Measurements from ENCODE around the gene GPATCH1.
A peak's percentile ranks its signal among the peaks of the same experiment; 100 is the strongest.
"Not testable (repeated sequence)": the region's sequence is repeated elsewhere in the genome, so short reads cannot be mapped to it uniquely, and the experiment has no call there.

Gene GPATCH1

DNA sequence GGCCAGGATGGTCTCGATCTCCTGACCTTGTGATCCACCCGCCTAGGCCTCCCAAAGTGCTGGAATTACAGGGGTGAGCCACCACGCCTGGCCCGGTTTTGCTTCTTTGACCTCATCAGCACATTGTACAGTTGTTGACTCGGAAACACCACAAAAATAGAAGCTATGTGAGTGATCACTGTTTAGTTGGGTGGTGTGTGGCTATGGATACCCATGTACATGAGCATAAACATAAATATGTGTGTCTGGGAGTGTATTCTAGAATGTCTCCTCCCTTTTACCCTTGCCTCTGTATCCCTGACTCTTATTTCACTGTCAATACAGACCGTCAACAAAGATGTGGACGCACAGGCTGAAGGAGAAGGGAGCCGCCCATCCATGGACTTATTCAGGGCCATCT is 36.5 kb downstream of the GPATCH1 start:
- no peak for DNase-seq

DNA sequence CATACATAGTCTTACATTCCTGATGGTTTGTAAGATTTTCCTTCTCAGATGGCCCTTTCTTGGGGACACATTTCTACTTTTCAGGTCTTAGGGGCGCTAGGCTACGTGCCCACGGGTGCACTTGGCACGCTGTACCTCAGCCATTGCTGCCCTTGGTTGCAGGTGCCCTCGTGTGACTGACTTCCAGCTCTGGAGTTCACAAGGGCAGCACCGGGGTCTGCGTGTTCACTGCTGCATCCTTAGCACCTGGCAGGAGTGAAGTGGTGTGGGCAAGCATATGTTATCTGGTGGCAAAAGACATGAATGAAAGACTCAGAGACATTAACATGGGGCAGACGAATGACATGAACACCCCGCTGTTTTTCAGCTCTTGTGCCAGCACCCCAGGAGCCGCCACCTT is 37.7 kb downstream of the GPATCH1 start:
- DNase-seq: no peak

GRCh38 chr19:33124207-33125098 is 43.5 kb downstream of the GPATCH1 start:
- no peak for DNase-seq

GRCh38 chr19:33125929-33126388 is 45.0 kb downstream of the GPATCH1 start:
- DNase-seq: peak; percentile 8

GRCh38 chr19:33126712-33127111 is 45.7 kb downstream of the GPATCH1 start:
- not testable (repeated sequence) for DNase-seq

GRCh38 chr19:33129901-33130300 is 48.9 kb downstream of the GPATCH1 start:
- no peak for DNase-seq

DNA sequence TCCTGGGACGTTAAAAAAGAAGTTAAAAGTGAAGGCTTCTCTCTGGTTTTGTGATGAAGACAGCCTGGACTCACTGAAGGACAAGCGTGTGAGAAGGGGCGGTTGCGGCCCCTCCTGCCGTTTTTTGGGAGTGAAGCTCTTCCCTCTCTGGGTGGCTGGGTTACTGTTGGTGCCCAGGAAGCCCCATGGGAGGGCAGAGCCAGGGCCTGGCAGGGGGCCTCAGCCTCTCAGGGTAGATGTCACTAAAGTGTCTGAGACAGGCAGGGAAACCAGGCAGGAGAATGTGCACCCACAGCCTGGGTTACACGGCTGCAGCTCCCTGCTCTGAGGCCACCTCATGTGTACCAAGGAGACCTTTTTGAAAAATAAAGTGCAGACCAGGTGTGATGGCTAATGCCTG is 49.5 kb downstream of the GPATCH1 start:
- DNase-seq: no peak

- DNase-seq: no peak
These were observed 51.0 kb downstream of the GPATCH1 start, which contains the start of gene WDR88 for GRCh38 chr19:33132021-33132420. Gene WDR88, plus strand, starts transcription at chr19:33132114. Its CDS starts 56 bp downstream, at chr19:33132170.

GRCh38 chr19:33132425-33132824 is 51.4 kb downstream of the GPATCH1 start:
- no peak for DNase-seq

GRCh38 chr19:33133438-33134031 is 52.6 kb downstream of the GPATCH1 start:
- peak; percentile 13 for DNase-seq

- no peak for DNase-seq
These were observed 53.6 kb downstream of the GPATCH1 start for GRCh38 chr19:33134571-33135041.

- DNase-seq: no peak
These were observed 58.2 kb downstream of the GPATCH1 start for GRCh38 chr19:33139165-33139564.

DNA sequence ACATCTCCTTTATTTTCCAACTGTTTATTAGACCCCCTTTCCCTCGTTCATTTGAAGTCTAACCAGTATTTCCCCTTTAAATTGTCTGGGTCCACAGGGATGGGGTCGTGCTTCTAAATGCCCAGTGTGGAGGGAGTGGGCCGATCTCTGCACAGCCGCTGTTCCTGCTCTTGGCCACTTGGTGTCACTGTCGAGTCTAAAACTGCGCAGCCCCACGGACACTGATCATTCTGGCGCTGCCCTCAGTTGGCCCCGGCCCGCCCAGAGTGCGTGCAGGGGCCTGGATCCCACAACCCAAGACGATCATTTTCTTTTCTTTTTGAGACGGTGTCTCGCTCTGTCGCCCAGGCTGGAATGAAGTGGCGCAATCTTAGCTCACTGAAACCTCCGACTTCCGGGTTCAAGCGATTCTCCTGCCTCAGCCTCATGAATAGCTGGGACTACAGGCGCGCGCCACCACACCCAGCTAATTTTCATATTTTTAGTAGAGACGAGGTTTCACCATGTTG is 63.0 kb downstream of the GPATCH1 start:
- peak; percentile 11 for DNase-seq

DNA sequence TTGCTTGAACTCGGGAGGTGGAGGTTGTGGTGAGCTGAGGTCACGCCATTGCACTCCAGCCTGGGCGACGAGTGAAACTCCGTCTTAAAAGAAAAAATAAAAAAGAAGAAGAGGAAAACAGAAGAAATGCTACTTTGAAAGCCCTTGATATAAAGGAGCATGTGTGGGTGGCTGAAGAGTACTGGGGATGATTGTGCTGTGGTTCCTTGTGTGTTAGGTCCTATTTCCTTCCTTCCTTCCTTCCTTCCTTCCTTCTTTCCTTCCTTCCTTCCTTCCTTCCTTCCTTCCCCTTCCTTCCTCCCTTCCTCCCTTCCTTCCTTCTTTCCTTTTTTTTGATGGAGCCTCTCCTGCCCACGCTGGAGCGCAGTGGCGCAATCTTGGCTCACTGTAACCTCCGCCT is 65.2 kb downstream of the GPATCH1 start:
- DNase-seq: no peak

GRCh38 chr19:33147538-33147937 is 66.6 kb downstream of the GPATCH1 start:
- no peak for DNase-seq

GRCh38 chr19:33150852-33151518 is 70.0 kb downstream of the GPATCH1 start:
- peak; percentile 49 for DNase-seq

DNA sequence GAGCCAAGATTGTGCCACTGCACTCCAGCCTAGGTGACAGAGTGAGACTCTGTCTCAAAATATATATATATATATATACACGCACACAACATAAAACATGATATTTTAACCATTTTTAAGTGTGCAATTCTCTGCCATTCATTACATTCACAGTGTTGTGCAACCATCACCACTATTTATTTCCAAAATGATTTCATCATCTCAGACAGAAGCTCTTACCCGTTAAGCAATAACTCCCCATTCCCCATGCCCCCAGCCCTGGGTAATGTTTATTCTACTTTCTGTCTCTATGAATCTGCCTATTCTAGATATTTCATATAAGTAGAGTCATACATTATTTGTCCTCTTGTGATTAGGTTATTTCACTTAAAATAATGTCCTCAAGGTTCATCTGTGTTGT is 71.2 kb downstream of the GPATCH1 start:
- no peak for DNase-seq

DNA sequence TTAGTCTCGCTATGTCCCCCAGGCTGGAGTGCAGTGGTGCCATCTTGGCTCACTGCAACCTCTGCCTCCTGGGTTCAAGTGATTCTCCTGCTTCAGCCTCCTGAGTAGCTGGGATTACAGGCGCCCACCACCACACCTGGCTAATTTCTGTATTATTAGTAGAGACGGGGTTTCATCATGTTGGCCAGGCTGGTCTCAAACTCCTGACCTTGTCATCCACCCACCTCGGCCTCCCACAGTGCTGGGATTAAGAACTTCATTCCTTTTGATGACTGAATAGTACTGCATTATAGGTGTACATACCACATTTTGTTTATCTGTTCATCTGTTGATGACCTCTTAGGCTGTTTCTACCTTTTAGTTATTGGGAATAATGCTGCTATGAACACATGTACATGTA is 71.6 kb downstream of the GPATCH1 start:
- DNase-seq: not testable (repeated sequence)

GRCh38 chr19:33154313-33154712 is 73.3 kb downstream of the GPATCH1 start:
- DNase-seq: not testable (repeated sequence)

DNA sequence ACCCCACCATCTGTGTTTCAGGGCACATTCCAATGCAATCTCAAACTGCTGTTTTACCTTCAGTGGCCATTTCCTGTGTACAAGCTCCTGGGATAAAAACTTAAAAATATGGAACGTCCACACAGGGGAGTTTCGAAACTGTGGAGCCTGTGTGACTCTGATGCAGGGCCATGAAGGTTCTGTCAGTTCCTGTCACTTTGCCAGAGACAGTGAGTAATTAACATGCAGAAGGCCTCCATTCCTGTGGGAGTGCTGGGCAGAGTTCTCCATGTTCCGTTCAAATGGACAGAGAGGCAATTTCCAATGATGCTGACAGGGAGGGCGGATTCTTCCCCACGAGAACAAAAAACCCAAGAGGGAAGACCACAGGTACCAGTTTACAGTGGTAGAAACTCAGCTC is 75.4 kb downstream of the GPATCH1 start:
- DNase-seq: no peak

GRCh38 chr19:33157906-33158305 is 76.9 kb downstream of the GPATCH1 start:
- DNase-seq: no peak

- DNase-seq: no peak
These were observed 77.4 kb downstream of the GPATCH1 start for GRCh38 chr19:33158365-33158764.

- DNase-seq: no peak
These were observed 78.2 kb downstream of the GPATCH1 start for GRCh38 chr19:33159149-33159548.

Data from NCI-H2029 (cell line).